ENCODE measurements around the gene PKP4. TPM values are rescaled to one million over a fixed set of nuclear protein-coding genes. Genes with fewer than 3 reads are reported as not detected.

PKP4 gene
- total RNA-seq, 1 donor from 2014 or later: 30.5 TPM

- intact Hi-C loops (cut with micrococcal nuclease): no loop called here
These were observed 132.6 kb downstream of the PKP4 start for GRCh38 chr2:158589303-158589702.

- intact Hi-C loops (cut with micrococcal nuclease): no loop called here
These were observed 142.2 kb downstream of the PKP4 start for GRCh38 chr2:158598862-158599517.

GRCh38 chr2:158599609-158600008, 142.9 kb downstream of the PKP4 start:
- intact Hi-C loops (cut with micrococcal nuclease): no loop called here

GRCh38 chr2:158600155-158600802, 143.5 kb downstream of the PKP4 start:
- intact Hi-C loops (cut with micrococcal nuclease): no loop called here

GRCh38 chr2:158602027-158602426, 145.3 kb downstream of the PKP4 start:
- intact Hi-C loops (cut with micrococcal nuclease): no loop called here

- intact Hi-C loops (cut with micrococcal nuclease): no loop called here
These were observed 146.5 kb downstream of the PKP4 start for GRCh38 chr2:158603205-158603604.

- intact Hi-C loops (cut with micrococcal nuclease): no loop called here
These were observed 147.2 kb downstream of the PKP4 start for GRCh38 chr2:158603986-158604385.

- intact Hi-C loops (cut with micrococcal nuclease): no loop called here
These were observed 153.3 kb downstream of the PKP4 start for GRCh38 chr2:158610059-158610458.

- intact Hi-C loops (cut with micrococcal nuclease): no loop called here
These were observed 159.8 kb downstream of the PKP4 start for GRCh38 chr2:158616480-158617000.

- intact Hi-C loops (cut with micrococcal nuclease): no loop called here
These were observed 162.2 kb downstream of the PKP4 start for GRCh38 chr2:158618891-158619490.

- intact Hi-C loops (cut with micrococcal nuclease): no loop called here
These were observed 162.7 kb downstream of the PKP4 start for GRCh38 chr2:158619496-158619895.

- intact Hi-C loops (cut with micrococcal nuclease): no loop called here
These were observed 163.9 kb downstream of the PKP4 start for GRCh38 chr2:158620656-158621055.

GRCh38 chr2:158624071-158624667, 167.4 kb downstream of the PKP4 start:
- intact Hi-C loops (cut with micrococcal nuclease): no loop called here

- intact Hi-C loops (cut with micrococcal nuclease): no loop called here
These were observed 168.2 kb downstream of the PKP4 start for GRCh38 chr2:158624961-158625360.

GRCh38 chr2:158629116-158629515, 172.4 kb downstream of the PKP4 start:
- intact Hi-C loops (cut with micrococcal nuclease): no loop called here

GRCh38 chr2:158633261-158633660, 176.5 kb downstream of the PKP4 start:
- intact Hi-C loops (cut with micrococcal nuclease): no loop called here

- intact Hi-C loops (cut with micrococcal nuclease): no loop called here
These were observed 177.9 kb downstream of the PKP4 start for GRCh38 chr2:158634627-158635026.

- intact Hi-C loops (cut with micrococcal nuclease): no loop called here
These were observed 179.3 kb downstream of the PKP4 start for GRCh38 chr2:158635961-158636601.

- intact Hi-C loops (cut with micrococcal nuclease): no loop called here
These were observed 180.6 kb downstream of the PKP4 start for GRCh38 chr2:158637357-158637756.

GRCh38 chr2:158644139-158644538, 187.4 kb downstream of the PKP4 start:
- intact Hi-C loops (cut with micrococcal nuclease): no loop called here

- intact Hi-C loops (cut with micrococcal nuclease): no loop called here
These were observed 188.5 kb downstream of the PKP4 start for GRCh38 chr2:158645299-158645698.

All from T-helper 2 cell treated with Interferon-gamma antibody and Interleukin-4, amounts not matched to agents 100 ng/mL and 5 ng/mL, for 36 hours (primary cell).